H1 (cell line): ENCODE data around the gene TCF4. TPM values are rescaled to one million over a fixed set of nuclear protein-coding genes. Genes with fewer than 3 reads are reported as not detected.

Experiments
- CTCF ChIA-PET: fragments of 300-600 bp; sonication (Branson Sonifier 250); formaldehyde crosslinking; loops from one replicate; lab custom pipeline; 2021; ENCODE audit not compliant: partially characterized antibody; lab: Charles Lee
- POLR2A ChIA-PET: fragments of 300-600 bp; sonication (Branson Sonifier 250); formaldehyde crosslinking; loops from one replicate; lab custom pipeline; 2021; ENCODE audit warnings: inconsistent platforms; ENCODE audit not compliant: partially characterized antibody; lab: Charles Lee
- DNase-seq, 2 experiments: peaks; one replicate each; pipeline versions ENCODE4 v3.0.0 to v3.0.0-alpha.2; 2010 to 2022; ENCODE audit warnings: low spot score in 2 of 2, low read depth in 1 of 2, mixed read lengths in 1 of 2
- FAIRE-seq: peaks from 2 replicates; lab custom pipeline; 2011; peaks lifted over from hg19 to GRCh38; lab: Jason Lieb, UNC
- H2AFZ ChIP-seq: 2 replicates; pipeline ENCODE4 v1.8.1; 2012; ENCODE audit warnings: low read length, inconsistent platforms
- H2AK5ac ChIP-seq: 2 replicates; pipeline ENCODE4 v1.6.1; 2013; ENCODE audit warnings: low read depth, low read length
- H2BK120ac ChIP-seq: replicated peaks from 2 replicates; pipeline ENCODE3; 2013; ENCODE audit warnings: low read depth, low read length, inconsistent platforms
- H2BK12ac ChIP-seq: 2 replicates; pipeline ENCODE4 v1.6.1; 2013; ENCODE audit warnings: low read depth, low read length
- H2BK15ac ChIP-seq: 2 replicates; pipeline ENCODE4 v1.6.1; 2013; ENCODE audit warnings: low read length
- H2BK20ac ChIP-seq: 2 replicates; pipeline ENCODE4 v1.6.1; 2013; ENCODE audit warnings: low read length
- H2BK5ac ChIP-seq: 2 replicates; pipeline ENCODE4 v1.6.1; 2013; ENCODE audit warnings: low read depth, low read length
- H3K14ac ChIP-seq: 2 replicates; pipeline ENCODE4 v1.6.1; 2013; ENCODE audit warnings: inconsistent platforms; ENCODE audit not compliant: insufficient read length
- H3K18ac ChIP-seq: 2 replicates; pipeline ENCODE4 v1.6.1; 2013; ENCODE audit warnings: low read length; ENCODE audit errors: extremely low read depth
- H3K23ac ChIP-seq: 2 replicates; pipeline ENCODE4 v1.6.1; 2013; ENCODE audit warnings: inconsistent platforms; ENCODE audit not compliant: insufficient read length
- H3K23me2 ChIP-seq: 2 replicates; pipeline ENCODE4 v1.6.1; 2013; ENCODE audit warnings: low read depth, low read length
- H3K27ac ChIP-seq: 2 replicates; pipeline ENCODE4 v1.6.1; 2011; ENCODE audit warnings: low read depth, low read length, inconsistent platforms
- H3K27me3 ChIP-seq, 4 experiments: replicated peaks in 1 of 4; 1 replicate in 1 of 4; 2 replicates in 3 of 4; pipeline versions ENCODE4 v1.6.1 to v1.8.1; 2011 to 2013; ENCODE audit warnings: low read length in 3 of 4, mild to moderate bottlenecking in 3 of 4, inconsistent platforms in 2 of 4, mixed read lengths in 2 of 4, moderate library complexity in 1 of 4; ENCODE audit not compliant: control insufficient read depth in 3 of 4, insufficient read depth in 3 of 4; ENCODE audit errors: extremely low read depth in 1 of 4
- H3K36me3 ChIP-seq, 4 experiments: 2 replicates each; pipeline versions ENCODE4 v1.6.1 to v1.8.1; 2011 to 2013; ENCODE audit warnings: mild to moderate bottlenecking in 4 of 4, low read length in 3 of 4, moderate library complexity in 2 of 4, control low read depth in 1 of 4, inconsistent platforms in 1 of 4; ENCODE audit not compliant: insufficient read depth in 4 of 4, control insufficient read depth in 2 of 4
- H3K4ac ChIP-seq: replicated peaks from 2 replicates; pipeline ENCODE3; 2013; ENCODE audit warnings: low read length, low read depth, mixed read lengths, inconsistent platforms; ENCODE audit not compliant: insufficient read length
- H3K4me1 ChIP-seq, 4 experiments: replicated peaks in 1 of 4; 1 replicate in 1 of 4; 2 replicates in 3 of 4; pipeline versions ENCODE4 v1.6.1 to v1.8.1; 2011 to 2013; ENCODE audit warnings: low read length in 3 of 4, inconsistent platforms in 2 of 4, mixed read lengths in 1 of 4; ENCODE audit not compliant: insufficient read depth in 4 of 4, control insufficient read depth in 3 of 4
- H3K4me2 ChIP-seq, 2 experiments: 2 replicates each; pipeline versions ENCODE4 v1.6.1 to v1.8.1; 2011 to 2013; ENCODE audit warnings: low read depth in 2 of 2, low read length in 2 of 2, control low read depth in 1 of 2, inconsistent platforms in 1 of 2, mild to moderate bottlenecking in 1 of 2; ENCODE audit not compliant: insufficient read depth in 1 of 2
- H3K4me3 ChIP-seq, 4 experiments: fragments of 200-600, 300-600 bp in 1 of 4; sonication (generic), shearing (Covaris generic), sonication (Bioruptor Twin) in 1 of 4; 2 replicates each; pipeline versions ENCODE4 v1.5.1 to v1.8.1; 2011 to 2016; ENCODE audit warnings: low read length in 4 of 4, low read depth in 3 of 4, control low read depth in 2 of 4, inconsistent platforms in 2 of 4, mild to moderate bottlenecking in 2 of 4, mixed read lengths in 1 of 4, moderate library complexity in 1 of 4; ENCODE audit not compliant: insufficient read depth in 2 of 4; ENCODE audit errors: extremely low read depth in 1 of 4
- H3K56ac ChIP-seq: replicated peaks from 2 replicates; pipeline ENCODE3; 2013; ENCODE audit warnings: low read depth, mild to moderate bottlenecking, mixed read lengths, low read length, inconsistent platforms; ENCODE audit not compliant: insufficient read length
- H3K79me1 ChIP-seq: 2 replicates; pipeline ENCODE4 v1.6.1; 2013; ENCODE audit warnings: low read depth, low read length, control low read depth
- H3K79me2 ChIP-seq, 2 experiments: 2 replicates each; pipeline versions ENCODE4 v1.6.1 to v1.8.1; 2012 to 2013; ENCODE audit warnings: low read length in 2 of 2, mild to moderate bottlenecking in 2 of 2, inconsistent platforms in 1 of 2; ENCODE audit not compliant: insufficient read depth in 2 of 2, control insufficient read depth in 1 of 2
- H3K9ac ChIP-seq, 4 experiments: replicated peaks in 1 of 4; 1 replicate in 1 of 4; 2 replicates in 3 of 4; pipeline versions ENCODE4 v1.6.1 to v1.8.1; 2011 to 2013; ENCODE audit warnings: low read depth in 3 of 4, low read length in 3 of 4, control low read depth in 2 of 4, mild to moderate bottlenecking in 2 of 4, moderate library complexity in 2 of 4, inconsistent platforms in 1 of 4; ENCODE audit errors: extremely low read depth in 1 of 4
- H3K9me3 ChIP-seq, 2 experiments: 2 replicates each; pipeline versions ENCODE4 v1.6.1 to v1.8.1; 2012 to 2013; ENCODE audit warnings: mild to moderate bottlenecking in 2 of 2, moderate library complexity in 2 of 2, control low read depth in 1 of 2, inconsistent platforms in 1 of 2, low read depth in 1 of 2, low read length in 1 of 2, mixed read lengths in 1 of 2; ENCODE audit not compliant: insufficient read depth in 2 of 2
- H4K20me1 ChIP-seq, 2 experiments: replicated peaks in 1 of 2; 2 replicates each; pipeline versions ENCODE3 to v1.8.1; 2011 to 2013; ENCODE audit warnings: inconsistent platforms in 2 of 2, low read length in 2 of 2, mild to moderate bottlenecking in 1 of 2; ENCODE audit not compliant: insufficient read depth in 2 of 2, control insufficient read depth in 1 of 2
- H4K5ac ChIP-seq: 2 replicates; pipeline ENCODE4 v1.6.1; 2013; ENCODE audit warnings: low read length, low read depth, mixed read lengths, inconsistent platforms; ENCODE audit not compliant: insufficient read length
- H4K8ac ChIP-seq: 2 replicates; pipeline ENCODE4 v1.8.0; 2013; ENCODE audit warnings: mild to moderate bottlenecking, moderate library complexity, low read length, inconsistent platforms; ENCODE audit not compliant: insufficient read depth; ENCODE audit errors: extremely low read depth
- H4K91ac ChIP-seq: replicated peaks from 2 replicates; pipeline ENCODE3; 2013; ENCODE audit warnings: low read length, mixed read lengths, inconsistent platforms; ENCODE audit not compliant: insufficient read length
- ATF2 ChIP-seq: IDR thresholded peaks from 2 replicates; pipeline ENCODE4 v1.6.1; 2012; ENCODE audit warnings: low read length, inconsistent platforms
- BRCA1 ChIP-seq: IDR thresholded peaks from 2 replicates; pipeline ENCODE4 v1.6.1; 2012; ENCODE audit warnings: low read depth, low read length, improper control_type of control experiment
- CHD1 ChIP-seq: IDR thresholded peaks from 2 replicates; pipeline ENCODE4 v1.6.1; 2012; ENCODE audit warnings: low read depth, low read length, improper control_type of control experiment
- CREB1 ChIP-seq: IDR thresholded peaks from 2 replicates; pipeline ENCODE4 v1.6.1; 2012; ENCODE audit warnings: inconsistent platforms
- EGR1 ChIP-seq: IDR thresholded peaks from 2 replicates; pipeline ENCODE4 v1.6.1; 2011; ENCODE audit warnings: low read depth, low read length, borderline replicate concordance
- FOSL1 ChIP-seq: IDR thresholded peaks from 2 replicates; pipeline ENCODE4 v1.6.1; 2011; ENCODE audit warnings: mild to moderate bottlenecking, low read depth, low read length, moderate library complexity; ENCODE audit not compliant: insufficient read depth
- JUN ChIP-seq: IDR thresholded peaks from 2 replicates; pipeline ENCODE4 v1.6.1; 2011; ENCODE audit warnings: low read depth, mild to moderate bottlenecking, improper control_type of control experiment, low read length
- RBBP5 ChIP-seq: IDR thresholded peaks from 2 replicates; pipeline ENCODE4 v1.7.1; 2012; ENCODE audit warnings: low read depth, mild to moderate bottlenecking, inconsistent platforms, low read length, moderate library complexity, borderline replicate concordance
- RFX5 ChIP-seq: IDR thresholded peaks from 2 replicates; pipeline ENCODE4 v1.6.1; 2011; ENCODE audit warnings: low read depth, low read length, improper control_type of control experiment, borderline replicate concordance
- SIRT6 ChIP-seq: IDR thresholded peaks from one replicate; pipeline ENCODE4 v1.7.1; 2012; ENCODE audit warnings: low read length, inconsistent platforms
- SRF ChIP-seq: IDR thresholded peaks from 2 replicates; pipeline ENCODE4 v1.6.1; 2011; ENCODE audit warnings: mild to moderate bottlenecking, low read depth, low read length, moderate library complexity
- WGBS, 2 experiments: shearing (Covaris generic) in 1 of 2; methylation state at CpG; one replicate each; pipeline versions ENCODE4 v1.1.6 to v1.1.7; 2013 to 2015; ENCODE audit warnings: low lambda C conversion rate in 2 of 2, mixed read lengths in 2 of 2, inconsistent platforms in 1 of 2, low coverage in 1 of 2, missing lambda C conversion rate in 1 of 2; ENCODE audit not compliant: insufficient replicate concordance in 2 of 2, insufficient coverage in 1 of 2, insufficient read length in 1 of 2; ENCODE audit errors: extremely low coverage in 1 of 2, missing lambda C conversion rate in 1 of 2; 5-methylcytosine and 5-hydroxymethylcytosine counted together
- polyA plus RNA-seq, 7 experiments: library from polyadenylated mRNA; depleted of rRNA in 3 of 7; stranded (reverse) in 5 of 7; unstranded in 2 of 7; fragments of >200 nt in 5 of 7; fragments of 200-250 nt in 2 of 7; gene quantifications; 1 replicate in 5 of 7; 2 replicates in 1 of 7; 4 replicates in 1 of 7; pipeline versions ENCODE4 v1.2.1 to v1.2.3, GENCODE V29; 2011 to 2013; ENCODE audit warnings: missing spikeins in 2 of 7, mixed read lengths in 2 of 7
- total RNA-seq: library from RNA; stranded (reverse); fragmentation: NEBNext Ultra II Directional; extraction: Animal tissue kit (Norgen Biotek cat#: 25700); gene quantifications from 2 replicates; pipeline ENCODE4 v1.2.1, GENCODE V29; 2021

Gene TCF4
- total and polyA plus RNA-seq, 2 of the 8 experiments (the other 6 are each of a cell fraction or from before 2014, with no cell fraction given): 59.3 to 118 TPM

DNA sequence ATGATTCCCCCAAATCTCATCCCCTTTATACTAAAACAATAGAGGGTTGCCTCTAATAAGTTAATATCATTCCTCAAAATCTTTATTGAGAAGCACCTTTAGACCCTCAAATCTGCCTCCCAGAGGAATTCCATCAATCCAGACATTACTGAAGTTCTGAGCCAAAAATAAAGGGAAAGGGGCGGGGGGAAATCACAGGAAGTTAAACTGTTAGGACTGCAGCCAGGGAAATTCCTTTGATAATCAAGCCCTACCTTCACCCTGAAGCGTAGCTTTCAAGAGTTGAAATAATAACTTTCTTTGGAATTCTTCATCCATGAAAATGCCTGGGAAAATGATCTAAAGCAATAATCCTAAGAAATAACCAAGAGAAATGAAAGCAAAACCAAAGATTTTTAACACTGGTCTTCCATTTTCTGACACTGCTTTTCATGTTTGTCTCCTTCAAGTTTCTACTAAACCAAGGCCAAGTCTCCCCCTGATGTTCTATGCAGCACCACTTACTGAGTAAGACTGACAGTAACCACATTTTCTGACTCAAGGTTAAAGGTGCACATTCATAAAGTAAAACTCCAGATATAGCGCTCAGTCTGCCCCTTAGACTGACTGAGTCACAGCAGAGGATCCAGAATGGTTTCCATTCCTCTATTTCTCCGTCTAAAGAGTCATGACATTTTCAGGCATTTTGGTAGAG, 78.2 kb downstream of the TCF4 start:
- no peak for DNase-seq
- TF ChIP-seq ATF2 (no peak), SIRT6 (no peak), RBBP5 (no peak), FOSL1 (no peak), EGR1 (no peak), JUN (no peak), SRF (no peak), BRCA1 (no peak), CREB1 (no peak), CHD1 (no peak), RFX5 (no peak)

More for the DNA sequence above, 78.2 kb downstream of the TCF4 start:
- no peaks in the 10 kb centered on the region; the same call in 1 of the 2 replicates for H3K23me2 ChIP-seq
- peaks cover 0 to 86% of the 10 kb centered on the region in 2 experiments; a peak in 3 of 4 replicates for H3K79me2 ChIP-seq
- no peak overlapping the region for H3K27ac ChIP-seq
- H3K23ac ChIP-seq: no peak overlapping the region
- H2AFZ ChIP-seq: no peak overlapping the region
- H3K79me1 ChIP-seq: peaks cover 2% of the 10 kb centered on the region; the same call in 1 of the 2 replicates
- peaks cover 0 to 13% (median 9%) of the 10 kb centered on the region in 4 experiments; a peak in 5 of 7 replicates for H3K4me1 ChIP-seq
- H4K91ac ChIP-seq: no peak overlapping the region
- H2BK20ac ChIP-seq: no peak overlapping the region
- no peak overlapping the region for H2BK5ac ChIP-seq
- no peak overlapping the region for H2BK120ac ChIP-seq
- H3K14ac ChIP-seq: peak overlapping the region; percentile 77
- WGBS, 2 experiments: 75% methylated on average over 4 of the region's 4 CpGs; no CpG with 5 or more reads in 1 of the 2 experiments
- peak; percentile 74 for FAIRE-seq
- H2BK12ac ChIP-seq: no peak overlapping the region
- no peak overlapping the region for H4K8ac ChIP-seq
- H3K4me2 ChIP-seq: no peak overlapping the region
- no peak overlapping the region for H2AK5ac ChIP-seq
- no peak overlapping the region for H3K56ac ChIP-seq
- no peak overlapping the region for H3K4me3 ChIP-seq
- H3K4ac ChIP-seq: no peak overlapping the region
- H2BK15ac ChIP-seq: no peak overlapping the region
- H4K20me1 ChIP-seq: no peaks in the 10 kb centered on the region
- H4K5ac ChIP-seq: no peak overlapping the region
- ChIA-PET CTCF (interaction anchor here (0.6 to 1.3 kb wide), 3 partner anchors 12 to 55 kb away, joined by 3 to 5 read pairs (median 3); no protein-coding TSS in a partner anchor), POLR2A (interaction anchor here (0.8 kb wide), 1 partner anchor 73 kb away, joined by 3 read pairs; no protein-coding TSS in a partner anchor)
- H3K9me3 ChIP-seq: no peaks in the 10 kb centered on the region
- no peak overlapping the region for H3K9ac ChIP-seq
- H3K27me3 ChIP-seq: no peaks in the 10 kb centered on the region
- no peaks in the 10 kb centered on the region for H3K36me3 ChIP-seq
- H3K18ac ChIP-seq: no peak overlapping the region
